K562 (cell line): Measurements from ENCODE around the gene DAO.

Experiments
- CBFA2T2 ChIP-seq: fragments of 450-650 bp; conservative IDR thresholded peaks from 2 replicates; pipeline ENCODE4 v1.6.1; 2017; ENCODE audit warnings: mild to moderate bottlenecking
- ELF1 ChIP-seq: fragments of 200-800 bp; sonication (Bioruptor generic); IDR thresholded peaks from 2 replicates; pipeline ENCODE4 v1.6.1; 2016; ENCODE audit warnings: missing genetic modification characterization, missing compliant biosample characterization
- GABPB1 ChIP-seq: sonication (generic); formaldehyde crosslinking; IDR thresholded peaks from 2 replicates; pipeline ENCODE4 v1.8.0; 2022; ENCODE audit warnings: mild to moderate bottlenecking, missing genetic modification reagents
- MTF1 ChIP-seq: fragments of 250-450 bp; sonication (Bioruptor Pico); IDR thresholded peaks from 2 replicates; pipeline ENCODE4 v1.9.0; 2021; ENCODE audit warnings: moderate library complexity, mild to moderate bottlenecking, inconsistent platforms, borderline replicate concordance
- NR3C1 ChIP-seq: sonication (generic); formaldehyde crosslinking; IDR thresholded peaks from 2 replicates; pipeline ENCODE4 v1.8.1; 2022; ENCODE audit warnings: missing genetic modification reagents
- SP1 ChIP-seq: sonication (generic); formaldehyde crosslinking; IDR thresholded peaks from 2 replicates; pipeline ENCODE4 v1.8.1; 2022; ENCODE audit warnings: mild to moderate bottlenecking, missing genetic modification reagents
- SRSF9 ChIP-seq: fragments of 200-400 bp; formaldehyde crosslinking; IDR thresholded peaks from 2 replicates; pipeline ENCODE4 v1.6.1; 2017; ENCODE audit warnings: low read depth, low read length, borderline replicate concordance
- TAF1 ChIP-seq: IDR thresholded peaks from 2 replicates; pipeline ENCODE4 v1.6.1; 2011; ENCODE audit warnings: mild to moderate bottlenecking, low read length, moderate library complexity; ENCODE audit not compliant: insufficient read depth, control insufficient read depth, severe bottlenecking; ENCODE audit errors: extremely low read depth
- ZBTB1 ChIP-seq: sonication (generic); formaldehyde crosslinking; IDR thresholded peaks from 2 replicates; pipeline ENCODE4 v1.8.1; 2023; ENCODE audit warnings: missing genetic modification reagents, low read depth, mild to moderate bottlenecking, borderline replicate concordance
- ZNF143 ChIP-seq: sonication (generic); formaldehyde crosslinking; IDR thresholded peaks from 2 replicates; pipeline ENCODE4 v1.9.0; 2022; ENCODE audit warnings: mild to moderate bottlenecking, missing genetic modification reagents
- ZNF354B ChIP-seq: fragments of 250-450 bp; sonication (Bioruptor Pico); IDR thresholded peaks from 2 replicates; pipeline ENCODE4 v1.4.0; 2020
- TF ChIP-seq, protein P1 (sequence below): fragments of 450-650 bp; IDR thresholded peaks from 2 replicates; pipeline ENCODE4 v1.6.1; 2017; ENCODE audit warnings: mild to moderate bottlenecking, moderate library complexity
- TF ChIP-seq, protein P2 (sequence below), 3 experiments: IDR thresholded peaks in 2 of 3; conservative IDR thresholded peaks in 1 of 3; 2 replicates each; pipeline ENCODE4 v1.5.1; 2011 to 2012; ENCODE audit warnings: low read length in 3 of 3, mild to moderate bottlenecking in 3 of 3, control low read depth in 2 of 3, improper control_type of control experiment in 1 of 3, inconsistent platforms in 1 of 3, low read depth in 1 of 3, mixed read lengths in 1 of 3, moderate library complexity in 1 of 3; ENCODE audit not compliant: insufficient read depth in 2 of 3

DNA sequence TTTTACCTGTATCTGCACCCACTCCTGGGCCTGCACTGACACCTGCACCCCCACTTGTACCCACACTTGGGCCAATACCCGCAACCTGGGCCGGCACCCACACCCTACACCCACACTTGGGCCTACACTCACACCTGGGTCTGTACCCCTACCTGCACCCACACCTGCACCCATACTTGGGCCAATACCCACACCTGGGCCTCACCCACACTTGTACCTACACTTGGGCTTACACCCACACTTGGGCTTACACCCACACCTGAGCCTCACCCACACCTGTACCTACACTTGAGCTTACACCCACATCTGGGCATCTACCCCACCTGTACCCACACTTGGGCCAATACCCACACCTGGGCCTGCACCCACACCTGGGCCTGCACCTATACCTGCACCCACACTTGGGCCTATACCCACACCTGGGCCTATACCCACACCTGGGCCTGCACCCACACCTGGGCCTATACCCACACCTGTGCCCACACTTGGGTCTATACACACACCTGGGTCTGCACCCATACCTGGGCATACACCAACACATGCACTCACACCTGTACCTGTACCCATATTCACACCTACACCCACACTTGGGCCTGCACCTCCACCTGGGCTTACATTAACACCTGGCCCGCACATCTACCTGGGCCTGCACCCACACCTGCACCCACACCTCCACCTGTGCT lies 39.2 kb downstream of the DAO start:
- TF ChIP-seq NR3C1 (CRISPR knock-in tag) (no peak), ZNF143 (CRISPR knock-in tag) (no peak), TAF1 (no peak), SP1 (CRISPR knock-in tag) (no peak), MTF1 (CRISPR knock-in tag) (no peak), SRSF9 (no peak), ZBTB1 (CRISPR knock-in tag) (no peak), ELF1 (tag) (no peak), ZNF354B (CRISPR knock-in tag) (no peak), CBFA2T2 (no peak), GABPB1 (no peak)
- TF ChIP-seq, protein P1, sequence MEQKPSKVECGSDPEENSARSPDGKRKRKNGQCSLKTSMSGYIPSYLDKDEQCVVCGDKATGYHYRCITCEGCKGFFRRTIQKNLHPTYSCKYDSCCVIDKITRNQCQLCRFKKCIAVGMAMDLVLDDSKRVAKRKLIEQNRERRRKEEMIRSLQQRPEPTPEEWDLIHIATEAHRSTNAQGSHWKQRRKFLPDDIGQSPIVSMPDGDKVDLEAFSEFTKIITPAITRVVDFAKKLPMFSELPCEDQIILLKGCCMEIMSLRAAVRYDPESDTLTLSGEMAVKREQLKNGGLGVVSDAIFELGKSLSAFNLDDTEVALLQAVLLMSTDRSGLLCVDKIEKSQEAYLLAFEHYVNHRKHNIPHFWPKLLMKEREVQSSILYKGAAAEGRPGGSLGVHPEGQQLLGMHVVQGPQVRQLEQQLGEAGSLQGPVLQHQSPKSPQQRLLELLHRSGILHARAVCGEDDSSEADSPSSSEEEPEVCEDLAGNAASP = no peak
- TF ChIP-seq, protein P2, sequence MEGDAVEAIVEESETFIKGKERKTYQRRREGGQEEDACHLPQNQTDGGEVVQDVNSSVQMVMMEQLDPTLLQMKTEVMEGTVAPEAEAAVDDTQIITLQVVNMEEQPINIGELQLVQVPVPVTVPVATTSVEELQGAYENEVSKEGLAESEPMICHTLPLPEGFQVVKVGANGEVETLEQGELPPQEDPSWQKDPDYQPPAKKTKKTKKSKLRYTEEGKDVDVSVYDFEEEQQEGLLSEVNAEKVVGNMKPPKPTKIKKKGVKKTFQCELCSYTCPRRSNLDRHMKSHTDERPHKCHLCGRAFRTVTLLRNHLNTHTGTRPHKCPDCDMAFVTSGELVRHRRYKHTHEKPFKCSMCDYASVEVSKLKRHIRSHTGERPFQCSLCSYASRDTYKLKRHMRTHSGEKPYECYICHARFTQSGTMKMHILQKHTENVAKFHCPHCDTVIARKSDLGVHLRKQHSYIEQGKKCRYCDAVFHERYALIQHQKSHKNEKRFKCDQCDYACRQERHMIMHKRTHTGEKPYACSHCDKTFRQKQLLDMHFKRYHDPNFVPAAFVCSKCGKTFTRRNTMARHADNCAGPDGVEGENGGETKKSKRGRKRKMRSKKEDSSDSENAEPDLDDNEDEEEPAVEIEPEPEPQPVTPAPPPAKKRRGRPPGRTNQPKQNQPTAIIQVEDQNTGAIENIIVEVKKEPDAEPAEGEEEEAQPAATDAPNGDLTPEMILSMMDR (IDR thresholded peaks at IDR 0.05 in 2 of 3, conservative IDR thresholded peaks at IDR 0.05 in 1 of 3; ENCODE audit: insufficient read depth in 2 of 3, low read depth in 1 of 3, low read length in 3 of 3) = no peak
